ENCODE data around the gene COL8A1. TPM values are rescaled to one million over a fixed set of nuclear protein-coding genes. Genes with fewer than 3 reads are reported as not detected.

Gene COL8A1
- total RNA-seq, 2 donors from 2014 or later, result 0.10 TPM; not detected in 1

GRCh38 chr3:99789011-99789721, 150.8 kb downstream of the COL8A1 start:
- Mint-ChIP-seq H3K36me3 (ENCODE audit: insufficient read depth in 2 of 2) (no peaks in the 10 kb centered on the region), H3K9me3 (no peaks in the 10 kb centered on the region), H3K27me3 (ENCODE audit: low read depth) (peaks cover 18% of the 10 kb centered on the region), H3K4me1 (ENCODE audit: low read depth) (no peaks in the 10 kb centered on the region), H3K4me3 (no peak overlapping the region), H3K27ac (no peak overlapping the region)
- DNase-seq, result peak; percentile 2 to 6
- peak; percentile 59 to 72 for ATAC-seq (replicated peaks in 1 of 2)

DNA sequence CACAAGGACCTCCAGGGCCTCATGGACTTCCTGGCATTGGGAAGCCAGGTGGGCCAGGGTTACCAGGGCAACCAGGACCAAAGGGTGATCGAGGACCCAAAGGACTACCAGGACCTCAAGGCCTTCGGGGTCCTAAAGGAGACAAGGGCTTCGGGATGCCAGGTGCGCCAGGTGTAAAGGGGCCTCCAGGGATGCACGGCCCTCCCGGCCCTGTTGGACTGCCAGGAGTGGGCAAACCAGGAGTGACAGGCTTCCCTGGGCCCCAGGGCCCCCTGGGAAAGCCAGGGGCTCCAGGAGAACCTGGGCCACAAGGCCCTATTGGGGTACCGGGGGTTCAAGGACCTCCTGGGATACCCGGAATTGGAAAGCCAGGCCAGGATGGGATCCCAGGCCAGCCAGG, 156.1 kb downstream of the COL8A1 start:
- DNase-seq (no peak), ATAC-seq (replicated peaks in 1 of 2) (no peak)
- no peak overlapping the region for H3K27ac Mint-ChIP-seq
- H3K4me1 Mint-ChIP-seq (ENCODE audit: low read depth), result no peaks in the 10 kb centered on the region
- H3K9me3 Mint-ChIP-seq, result no peaks in the 10 kb centered on the region
- no peaks in the 10 kb centered on the region for H3K36me3 Mint-ChIP-seq (ENCODE audit: insufficient read depth in 2 of 2)
- no peak overlapping the region for H3K4me3 Mint-ChIP-seq
- H3K27me3 Mint-ChIP-seq (ENCODE audit: low read depth), result no peaks in the 10 kb centered on the region

- DNase-seq, result no peak
- no peaks in the 10 kb centered on the region for H3K36me3 Mint-ChIP-seq (ENCODE audit: insufficient read depth in 2 of 2)
- no peaks in the 10 kb centered on the region for H3K9me3 Mint-ChIP-seq
- H3K4me1 Mint-ChIP-seq (ENCODE audit: low read depth), result no peaks in the 10 kb centered on the region
- H3K27me3 Mint-ChIP-seq (ENCODE audit: low read depth), result no peaks in the 10 kb centered on the region
- no peak overlapping the region for H3K27ac Mint-ChIP-seq
- no peak overlapping the region for H3K4me3 Mint-ChIP-seq
- ATAC-seq (replicated peaks in 1 of 2), result no peak
Observed at GRCh38 chr3:99795573-99795972, 157.2 kb downstream of the COL8A1 start.

DNA sequence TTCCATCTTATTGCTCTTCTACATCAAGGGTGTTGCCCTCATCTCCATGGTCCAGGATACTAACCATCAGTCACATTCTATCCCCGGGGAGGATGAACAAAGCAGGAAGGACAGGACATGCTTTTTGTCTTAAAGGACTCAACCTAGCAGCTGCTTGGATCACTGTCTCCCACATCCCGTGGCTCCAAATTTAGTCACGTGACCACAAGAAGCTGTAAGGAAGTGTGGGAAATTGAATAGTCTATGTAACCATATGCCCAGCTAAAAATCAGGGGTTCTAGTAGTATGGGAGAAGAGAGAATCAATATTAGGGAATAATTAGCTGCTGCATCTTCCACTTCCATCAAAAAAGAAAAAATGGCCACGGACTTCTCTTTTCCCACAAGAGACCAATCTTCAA, 161.0 kb downstream of the COL8A1 start:
- H3K4me3 Mint-ChIP-seq, result no peak overlapping the region
- no peak overlapping the region for H3K27ac Mint-ChIP-seq
- H3K9me3 Mint-ChIP-seq, result peaks cover 3 to 5% of the 10 kb centered on the region in 2 donors
- ATAC-seq (replicated peaks in 1 of 2), result no peak
- H3K4me1 Mint-ChIP-seq (ENCODE audit: low read depth), result no peaks in the 10 kb centered on the region
- no peaks in the 10 kb centered on the region for H3K27me3 Mint-ChIP-seq (ENCODE audit: low read depth)
- DNase-seq, result no peak
- H3K36me3 Mint-ChIP-seq (ENCODE audit: insufficient read depth in 2 of 2), result peaks cover 0 to 1% of the 10 kb centered on the region in 2 donors

- H3K4me1 Mint-ChIP-seq (ENCODE audit: low read depth), result peaks cover 5% of the 10 kb centered on the region
- no peak overlapping the region for H3K4me3 Mint-ChIP-seq
- H3K27ac Mint-ChIP-seq, result no peak overlapping the region
- peaks cover 9 to 10% of the 10 kb centered on the region in 2 donors for H3K9me3 Mint-ChIP-seq
- DNase-seq (no peak), ATAC-seq (replicated peaks in 1 of 2) (no peak)
- peaks cover 6 to 8% of the 10 kb centered on the region in 2 donors for H3K36me3 Mint-ChIP-seq (ENCODE audit: insufficient read depth in 2 of 2)
- no peaks in the 10 kb centered on the region for H3K27me3 Mint-ChIP-seq (ENCODE audit: low read depth)
Observed at GRCh38 chr3:99803297-99803696, 164.9 kb downstream of the COL8A1 start.

- Mint-ChIP-seq H3K36me3 (ENCODE audit: insufficient read depth in 2 of 2) (peaks cover 6 to 8% of the 10 kb centered on the region in 2 donors), H3K9me3 (peaks cover 9 to 10% of the 10 kb centered on the region in 2 donors), H3K27me3 (ENCODE audit: low read depth) (no peaks in the 10 kb centered on the region), H3K4me1 (ENCODE audit: low read depth) (peaks cover 6% of the 10 kb centered on the region), H3K4me3 (no peak overlapping the region), H3K27ac (no peak overlapping the region)
- ATAC-seq (replicated peaks in 1 of 2) (no peak), DNase-seq (no peak)
Observed at GRCh38 chr3:99805160-99805559, 166.8 kb downstream of the COL8A1 start.

DNA sequence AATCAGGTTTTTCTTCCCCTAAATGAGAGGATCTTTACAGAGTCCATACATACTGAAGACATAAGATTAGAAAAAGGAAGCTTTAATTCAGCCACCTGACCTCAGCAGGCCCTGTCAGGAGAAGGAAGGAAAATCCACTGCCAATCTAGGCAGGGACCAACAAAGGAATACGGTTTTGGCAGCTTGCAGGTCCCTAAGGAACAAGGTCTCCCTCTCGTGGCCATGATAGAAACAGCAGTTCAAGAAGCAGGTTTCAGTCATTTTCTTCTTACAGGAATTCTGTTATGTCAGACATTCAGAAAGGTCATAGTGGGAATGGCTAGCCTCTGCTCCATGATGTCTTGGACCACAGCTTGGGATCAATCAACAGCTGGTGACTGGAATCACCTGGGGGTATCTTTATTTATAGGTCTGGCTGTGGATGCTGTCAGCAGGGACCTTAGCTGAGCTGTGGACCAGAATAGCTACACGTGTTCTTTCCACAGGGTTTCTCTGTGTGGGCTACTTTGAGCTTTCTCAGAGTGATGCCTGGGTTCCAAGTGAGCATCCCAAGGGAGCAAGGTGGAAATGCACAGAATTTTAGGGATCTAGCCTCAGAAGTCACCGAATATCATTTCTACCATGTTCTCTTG, 169.9 kb downstream of the COL8A1 start:
- no peak for ATAC-seq (replicated peaks in 1 of 2)
- Mint-ChIP-seq H3K36me3 (ENCODE audit: insufficient read depth in 2 of 2) (peaks cover 6 to 8% of the 10 kb centered on the region in 2 donors), H3K4me3 (no peak overlapping the region), H3K4me1 (ENCODE audit: low read depth) (peaks cover 6% of the 10 kb centered on the region), H3K27me3 (ENCODE audit: low read depth) (no peaks in the 10 kb centered on the region), H3K27ac (no peak overlapping the region), H3K9me3 (peaks cover 7 to 9% of the 10 kb centered on the region in 2 donors)
- peak; percentile 35 to 39 for DNase-seq

DNA sequence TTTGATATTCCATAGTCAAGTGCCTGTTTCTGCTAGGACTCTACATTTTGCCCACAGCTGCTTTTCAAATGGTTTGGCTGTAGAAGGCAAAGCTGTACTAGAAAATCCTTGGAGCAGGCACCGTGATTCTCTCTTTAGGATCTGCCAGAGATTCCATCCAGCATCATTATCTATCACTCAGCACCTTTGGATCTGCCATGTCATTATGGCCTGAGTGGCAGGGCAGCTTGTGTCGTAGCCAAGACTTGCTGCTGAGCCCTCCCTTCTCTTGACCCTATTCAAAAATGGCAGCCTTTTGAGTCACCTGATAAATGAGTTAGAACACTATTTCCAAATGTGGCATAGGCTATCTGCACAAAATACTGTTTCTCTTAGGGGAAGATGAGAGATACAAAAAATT, 171.2 kb downstream of the COL8A1 start:
- H3K27me3 Mint-ChIP-seq (ENCODE audit: low read depth), result no peaks in the 10 kb centered on the region
- no peak for ATAC-seq (replicated peaks in 1 of 2)
- H3K27ac Mint-ChIP-seq, result no peak overlapping the region
- H3K9me3 Mint-ChIP-seq, result peaks cover 5 to 6% of the 10 kb centered on the region in 2 donors
- DNase-seq, result no peak
- H3K36me3 Mint-ChIP-seq (ENCODE audit: insufficient read depth in 2 of 2), result peaks cover 6% of the 10 kb centered on the region in 2 donors
- H3K4me1 Mint-ChIP-seq (ENCODE audit: low read depth), result peaks cover 6% of the 10 kb centered on the region
- no peak overlapping the region for H3K4me3 Mint-ChIP-seq

GRCh38 chr3:99810403-99810802, 172.0 kb downstream of the COL8A1 start:
- H3K27me3 Mint-ChIP-seq (ENCODE audit: low read depth), result no peaks in the 10 kb centered on the region
- no peak overlapping the region for H3K27ac Mint-ChIP-seq
- DNase-seq (no peak), ATAC-seq (replicated peaks in 1 of 2) (no peak)
- peaks cover 5% of the 10 kb centered on the region in 2 donors for H3K9me3 Mint-ChIP-seq
- peaks cover 6% of the 10 kb centered on the region for H3K4me1 Mint-ChIP-seq (ENCODE audit: low read depth)
- no peak overlapping the region for H3K4me3 Mint-ChIP-seq
- peaks cover 5% of the 10 kb centered on the region in 2 donors for H3K36me3 Mint-ChIP-seq (ENCODE audit: insufficient read depth in 2 of 2)

GRCh38 chr3:99817047-99817436, 178.6 kb downstream of the COL8A1 start:
- DNase-seq, result no peak
- peak overlapping the region; percentile 99 for H3K27ac Mint-ChIP-seq
- no peaks in the 10 kb centered on the region for H3K27me3 Mint-ChIP-seq (ENCODE audit: low read depth)
- H3K4me1 Mint-ChIP-seq (ENCODE audit: low read depth), result peaks cover 52% of the 10 kb centered on the region
- H3K9me3 Mint-ChIP-seq, result no peaks in the 10 kb centered on the region
- H3K4me3 Mint-ChIP-seq, result peak overlapping the region; percentile 85 to 99
- peaks cover 0 to 3% of the 10 kb centered on the region in 2 donors for H3K36me3 Mint-ChIP-seq (ENCODE audit: insufficient read depth in 2 of 2)
- no peak for ATAC-seq (replicated peaks in 1 of 2)

DNA sequence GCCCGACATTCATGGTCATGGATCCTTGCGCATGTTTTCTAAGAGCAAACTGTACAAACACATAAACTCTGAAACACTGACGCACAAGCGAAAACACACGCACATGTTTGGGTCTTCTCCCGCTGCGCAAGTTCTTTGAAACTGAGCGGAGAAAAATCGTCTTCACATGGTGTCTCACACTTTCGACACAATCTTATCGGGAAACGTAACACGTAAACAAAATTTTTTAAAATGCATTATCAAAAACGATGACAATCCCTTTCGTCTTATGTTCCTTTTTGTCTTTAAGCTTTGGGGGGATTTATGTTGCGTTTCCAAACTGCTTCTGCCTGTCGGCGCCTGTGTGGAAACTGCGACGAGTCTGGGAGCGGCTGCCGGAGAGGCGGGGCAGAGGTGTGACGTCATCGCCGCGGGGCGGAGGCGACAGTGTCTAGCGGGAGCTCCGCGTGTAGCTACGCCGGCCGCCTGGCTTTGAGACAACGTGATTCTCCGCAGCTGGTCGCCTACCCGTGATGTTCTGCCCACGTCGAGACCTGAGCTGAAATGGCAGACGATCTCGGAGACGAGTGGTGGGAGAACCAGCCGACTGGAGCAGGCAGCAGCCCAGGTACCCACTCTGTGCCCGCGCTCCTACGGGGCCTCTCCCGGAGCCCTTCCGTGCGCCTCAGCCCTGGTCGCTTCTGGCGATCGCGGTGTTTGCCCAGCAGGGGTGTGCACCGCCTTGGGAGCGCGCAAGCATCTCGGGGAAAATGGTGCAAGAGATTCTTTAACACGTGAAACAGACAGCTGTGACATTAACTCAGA, 179.2 kb downstream of the COL8A1 start, which contains the start of gene CMSS1:
Gene CMSS1 (plus strand): TSS at position 426 of the 804 bp plus-strand sequence.
- Mint-ChIP-seq H3K4me1 (ENCODE audit: low read depth) (peaks cover 52% of the 10 kb centered on the region), H3K4me3 (peak within 1 kb of the TSS; percentile 85 to 99), H3K27ac (peak within 1 kb of the TSS; percentile 99), H3K9me3 (no peaks in the 10 kb centered on the region), H3K36me3 (ENCODE audit: insufficient read depth in 2 of 2) (peaks cover 0 to 3% of the 10 kb centered on the region in 2 donors), H3K27me3 (ENCODE audit: low read depth) (no peaks in the 10 kb centered on the region)
- peak; percentile 95 to 96 for ATAC-seq (replicated peaks in 1 of 2)
- peak; percentile 97 for DNase-seq

DNA sequence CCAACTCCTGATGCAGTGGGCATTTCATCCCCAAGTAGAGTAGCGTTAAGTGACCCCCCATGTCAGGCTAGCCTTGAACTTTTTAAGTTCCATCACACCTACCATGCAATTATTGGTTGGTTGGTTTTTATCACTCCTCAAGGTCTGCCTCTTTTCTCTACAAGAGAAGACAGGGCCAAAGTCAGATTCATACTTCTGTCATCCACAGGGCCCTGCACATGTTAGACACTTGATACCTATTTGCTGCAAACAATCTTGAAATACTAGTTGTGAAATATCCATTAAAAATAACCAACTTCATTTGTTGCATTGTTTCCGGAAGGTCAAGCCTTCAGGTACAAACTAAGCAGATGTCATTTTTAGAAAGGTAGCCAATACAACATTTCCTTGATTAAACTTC, 180.4 kb downstream of the COL8A1 start:
- peaks cover 0 to 3% of the 10 kb centered on the region in 2 donors for H3K36me3 Mint-ChIP-seq (ENCODE audit: insufficient read depth in 2 of 2)
- ATAC-seq (replicated peaks in 1 of 2) (no peak), DNase-seq (no peak)
- H3K4me3 Mint-ChIP-seq, result peak overlapping the region; percentile 85 to 99
- no peaks in the 10 kb centered on the region for H3K27me3 Mint-ChIP-seq (ENCODE audit: low read depth)
- H3K9me3 Mint-ChIP-seq, result no peaks in the 10 kb centered on the region
- H3K4me1 Mint-ChIP-seq (ENCODE audit: low read depth), result peaks cover 61% of the 10 kb centered on the region
- peak overlapping the region; percentile 99 for H3K27ac Mint-ChIP-seq

Data from activated T-cell treated with anti-CD3 and anti-CD28 coated beads, Interleukin-2, amount 50 U/mL, for 72 hours (primary cell).